HepG2 (cell line): ENCODE data around the gene PTPRU.
A peak's percentile ranks its signal among the peaks of the same experiment; 100 is the strongest.

Source experiments
- HMG20A ChIP-seq: IDR thresholded peaks from 2 replicates; pipeline ENCODE4 v1.6.1; 2016; ENCODE audit warnings: borderline replicate concordance
- JUNB ChIP-seq: sonication (generic); formaldehyde crosslinking; IDR thresholded peaks from 2 replicates; pipeline ENCODE4 v1.8.0; 2022; ENCODE audit warnings: missing genetic modification reagents, mild to moderate bottlenecking, borderline replicate concordance
- MAZ ChIP-seq, 2 experiments: sonication (generic) in 1 of 2; formaldehyde crosslinking in 1 of 2; IDR thresholded peaks; 2 replicates each; pipeline versions ENCODE4 v1.5.0 to v1.6.1; 2012 to 2020; ENCODE audit warnings: low read depth in 2 of 2, mild to moderate bottlenecking in 2 of 2, borderline replicate concordance in 1 of 2, improper control_type of control experiment in 1 of 2, low read length in 1 of 2, missing genetic modification reagents in 1 of 2, moderate library complexity in 1 of 2
- SMC3 ChIP-seq: IDR thresholded peaks from 2 replicates; pipeline ENCODE4 v1.6.1; 2011; ENCODE audit warnings: low read length, improper control_type of control experiment

GRCh38 chr1:29235955-29236711, at the start of gene PTPRU:
- TF ChIP-seq SMC3 (no peak), MAZ (IDR thresholded peaks at IDR 0.05; ENCODE audit: borderline replicate concordance, low read depth, low read length) (no peak), MAZ (CRISPR knock-in tag; IDR thresholded peaks at IDR 0.05; ENCODE audit: low read depth) (peak; percentile 72; the same call in 1 of the 2 replicates), JUNB (no peak), HMG20A (CRISPR knock-in tag) (no peak)
